ENCODE results near the gene ANKMY1.

DNA sequence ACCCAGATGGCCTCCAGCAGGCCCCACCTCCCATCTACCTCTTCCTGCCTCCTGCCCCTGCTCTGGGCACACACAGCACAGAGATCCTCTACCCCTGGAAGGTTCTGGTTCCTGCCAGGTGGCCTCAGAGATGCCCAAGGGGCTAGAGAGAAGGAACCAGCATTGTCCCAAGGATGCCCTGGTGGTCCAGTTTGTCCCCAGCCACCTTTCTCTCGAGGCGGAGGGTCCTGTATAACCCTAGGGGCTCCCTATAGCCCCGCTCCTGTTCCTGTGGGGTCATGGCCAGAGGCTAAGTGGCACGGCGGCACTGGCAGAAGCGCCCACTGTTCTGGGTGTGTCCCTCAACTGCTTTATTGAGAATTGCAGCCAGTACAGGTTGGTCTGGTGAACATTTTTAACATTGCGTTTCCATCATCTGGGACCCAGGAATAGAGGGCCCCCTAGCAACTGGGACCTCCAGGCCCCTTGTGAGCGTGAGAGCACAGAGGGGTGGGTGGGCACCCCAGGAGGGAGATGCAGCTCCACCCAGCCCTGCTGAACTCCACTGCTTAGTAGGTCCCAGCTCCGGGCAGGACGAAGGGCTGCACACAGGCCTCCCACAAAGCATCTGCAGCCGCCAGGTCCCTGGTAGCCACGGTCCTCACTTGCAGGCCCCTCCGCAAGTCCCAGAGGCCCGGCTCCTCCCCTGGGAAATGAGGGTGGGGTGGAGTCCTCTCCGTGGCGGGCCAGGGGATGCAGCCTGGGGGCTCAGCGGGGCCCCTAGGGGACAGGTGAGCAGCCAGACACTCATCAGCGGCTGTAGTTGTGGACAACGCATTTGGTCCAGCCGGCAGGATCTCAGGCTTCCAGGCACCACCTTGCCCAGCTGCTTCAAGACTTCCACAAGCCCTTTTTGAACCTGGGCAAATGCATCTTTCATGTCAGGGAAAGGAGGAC is 89.2 kb downstream of the ANKMY1 start:
- TF ChIP-seq POLR2A (IDR thresholded peaks at IDR 0.05; ENCODE audit: control extremely low read depth in 1 of 2, low read depth in 2 of 2, low read length in 2 of 2) (no peak), JUN (IDR thresholded peaks at IDR 0.05; ENCODE audit: low read depth, low read length) (no peak), SP1 (IDR thresholded peaks at IDR 0.05; ENCODE audit: low read depth, low read length) (no peak), USF2 (IDR thresholded peaks at IDR 0.05; ENCODE audit: low read length) (no peak), PHF8 (conservative IDR thresholded peaks at IDR 0.05; ENCODE audit: low read depth, low read length) (no peak)
